Measurements from ENCODE around the gene CHCHD10.

CHCHD10 gene

GRCh38 chr22:23772315-23772648 is 4.5 kb upstream of the CHCHD10 start:
- no peak for FAIRE-seq

GRCh38 chr22:23769321-23769965 is 1.7 kb upstream of the CHCHD10 start:
- FAIRE-seq, result no peak

- no peak for FAIRE-seq
Observed at GRCh38 chr22:23767303-23767672, 484 bp downstream of the CHCHD10 start.

GRCh38 chr22:23764899-23765881 is 2.6 kb downstream of the CHCHD10 start:
- FAIRE-seq, result no peak

- FAIRE-seq, result no peak
Observed at GRCh38 chr22:23763954-23764353, 3.8 kb downstream of the CHCHD10 start.

- FAIRE-seq, result no peak
Observed at GRCh38 chr22:23763579-23763945, 4.2 kb downstream of the CHCHD10 start.

- FAIRE-seq, result no peak
Observed at GRCh38 chr22:23762842-23763578, 4.8 kb downstream of the CHCHD10 start, which contains the start of gene C22orf15. Gene C22orf15 (plus strand): TSS chr22:23762990. CDS start chr22:23763307, 317 bp downstream.

- no peak for FAIRE-seq
Observed at GRCh38 chr22:23760056-23760455, 7.7 kb downstream of the CHCHD10 start.

- FAIRE-seq, result no peak
Observed at GRCh38 chr22:23759566-23759965, 8.2 kb downstream of the CHCHD10 start.

GRCh38 chr22:23756891-23757290 is 10.9 kb downstream of the CHCHD10 start:
- no peak for FAIRE-seq

- no peak for FAIRE-seq
Observed at GRCh38 chr22:23755711-23756110, 12.1 kb downstream of the CHCHD10 start.

GRCh38 chr22:23754980-23755636 is 12.7 kb downstream of the CHCHD10 start:
- FAIRE-seq, result no peak

GRCh38 chr22:23754220-23754919 is 13.4 kb downstream of the CHCHD10 start, which contains the start of gene VPREB3:
Gene VPREB3 (minus strand): TSS chr22:23754425. CDS start chr22:23754363, 62 bp downstream.
- no peak for FAIRE-seq

- no peak for FAIRE-seq
Observed at GRCh38 chr22:23753385-23753784, 14.4 kb downstream of the CHCHD10 start.

- FAIRE-seq, result no peak
Observed at GRCh38 chr22:23752750-23753149, 15.0 kb downstream of the CHCHD10 start.

GRCh38 chr22:23752090-23752691 is 15.6 kb downstream of the CHCHD10 start:
- no peak for FAIRE-seq

GRCh38 chr22:23751441-23751996 is 16.3 kb downstream of the CHCHD10 start:
- no peak for FAIRE-seq

GRCh38 chr22:23750714-23751440 is 16.9 kb downstream of the CHCHD10 start, which contains the start of gene ZNF70:
Gene ZNF70 (minus strand): TSS chr22:23751112. CDS start chr22:23745140, 5,972 bp downstream.
- no peak for FAIRE-seq

- FAIRE-seq, result no peak
Observed at GRCh38 chr22:23750367-23750713, 17.4 kb downstream of the CHCHD10 start.

GRCh38 chr22:23749841-23750301 is 17.9 kb downstream of the CHCHD10 start:
- FAIRE-seq, result no peak

All from colon (tissue), 2 donors.